LNCaP clone FGC (cell line): ENCODE results near the gene HYAL4.
A peak's percentile ranks its signal among the peaks of the same experiment; 100 is the strongest.
"Not testable (repeated sequence)": the region's sequence is repeated elsewhere in the genome, so short reads cannot be mapped to it uniquely, and the experiment has no call there.

Source experiments
- DNase-seq: peaks from one replicate; pipeline ENCODE4 v3.0.0-alpha.2; 2011; ENCODE audit warnings: low read depth
- H3K4me3 ChIP-seq: 2 replicates; pipeline ENCODE4 v1.5.1; 2011; ENCODE audit warnings: mild to moderate bottlenecking, low read depth, low read length, control low read depth
- TF ChIP-seq, protein P1 (sequence below): IDR thresholded peaks from 2 replicates; pipeline ENCODE4 v1.5.1; 2012; ENCODE audit warnings: mild to moderate bottlenecking; ENCODE audit not compliant: control insufficient read depth, insufficient read depth; ENCODE audit errors: extremely low read depth

HYAL4 gene

DNA sequence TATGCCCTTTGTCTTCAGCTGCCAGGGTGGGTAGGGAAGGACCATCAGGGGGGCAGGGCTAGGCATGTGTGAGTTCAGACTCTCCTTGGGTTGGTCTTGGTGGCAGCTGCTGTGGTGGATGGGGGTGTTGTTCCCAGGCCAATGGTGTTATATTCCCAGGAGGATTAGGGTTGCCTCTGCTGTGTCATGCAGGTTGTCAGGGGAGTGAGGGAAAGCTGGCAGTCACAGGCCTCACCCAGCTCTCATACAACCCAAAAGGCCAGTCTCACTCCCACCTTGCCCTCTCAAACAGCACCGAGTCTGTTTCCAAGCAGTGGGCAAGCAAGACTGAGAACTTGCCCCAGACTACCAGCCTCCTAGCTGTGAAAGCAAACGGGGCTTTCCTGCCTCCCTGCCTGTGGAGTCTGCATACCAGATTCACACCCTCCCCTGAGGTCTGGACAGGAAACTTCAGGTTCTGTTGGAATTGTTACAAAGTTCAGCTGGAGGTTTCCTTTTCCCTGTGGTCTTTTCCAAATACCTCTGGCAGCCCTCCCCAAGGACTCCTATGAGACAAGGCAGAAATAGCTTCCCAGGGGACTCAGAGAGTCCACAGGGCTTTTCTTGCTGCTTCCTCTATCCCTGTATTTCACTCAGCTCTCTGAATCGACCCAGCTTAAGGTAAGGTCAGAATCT lies 1.4 kb downstream of the HYAL4 start:
- TF ChIP-seq, protein P1, sequence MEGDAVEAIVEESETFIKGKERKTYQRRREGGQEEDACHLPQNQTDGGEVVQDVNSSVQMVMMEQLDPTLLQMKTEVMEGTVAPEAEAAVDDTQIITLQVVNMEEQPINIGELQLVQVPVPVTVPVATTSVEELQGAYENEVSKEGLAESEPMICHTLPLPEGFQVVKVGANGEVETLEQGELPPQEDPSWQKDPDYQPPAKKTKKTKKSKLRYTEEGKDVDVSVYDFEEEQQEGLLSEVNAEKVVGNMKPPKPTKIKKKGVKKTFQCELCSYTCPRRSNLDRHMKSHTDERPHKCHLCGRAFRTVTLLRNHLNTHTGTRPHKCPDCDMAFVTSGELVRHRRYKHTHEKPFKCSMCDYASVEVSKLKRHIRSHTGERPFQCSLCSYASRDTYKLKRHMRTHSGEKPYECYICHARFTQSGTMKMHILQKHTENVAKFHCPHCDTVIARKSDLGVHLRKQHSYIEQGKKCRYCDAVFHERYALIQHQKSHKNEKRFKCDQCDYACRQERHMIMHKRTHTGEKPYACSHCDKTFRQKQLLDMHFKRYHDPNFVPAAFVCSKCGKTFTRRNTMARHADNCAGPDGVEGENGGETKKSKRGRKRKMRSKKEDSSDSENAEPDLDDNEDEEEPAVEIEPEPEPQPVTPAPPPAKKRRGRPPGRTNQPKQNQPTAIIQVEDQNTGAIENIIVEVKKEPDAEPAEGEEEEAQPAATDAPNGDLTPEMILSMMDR, result no peak
- no peak overlapping the region for H3K4me3 ChIP-seq
- no peak for DNase-seq

DNA sequence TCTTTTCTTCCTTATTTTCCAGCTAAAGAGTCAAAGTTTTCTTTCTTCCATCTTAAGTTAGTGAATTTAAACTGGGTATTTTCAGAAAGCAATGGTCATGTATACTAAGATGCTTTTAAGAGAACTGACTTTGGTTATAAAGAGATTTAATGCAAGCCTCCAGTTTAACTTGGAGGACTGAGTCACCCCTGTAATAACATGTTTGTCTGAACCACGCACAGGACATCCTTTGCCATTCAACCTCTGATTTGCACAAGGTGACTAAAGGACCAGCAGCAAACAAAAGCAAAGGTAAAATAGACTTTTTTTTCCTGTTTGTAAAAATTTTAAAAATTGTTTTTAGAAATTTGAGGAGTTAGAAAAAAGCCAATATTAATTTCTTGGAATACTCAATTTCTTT lies 2.9 kb downstream of the HYAL4 start:
- TF ChIP-seq, protein P1, result no peak
- no peak overlapping the region for H3K4me3 ChIP-seq
- DNase-seq, result no peak

DNA sequence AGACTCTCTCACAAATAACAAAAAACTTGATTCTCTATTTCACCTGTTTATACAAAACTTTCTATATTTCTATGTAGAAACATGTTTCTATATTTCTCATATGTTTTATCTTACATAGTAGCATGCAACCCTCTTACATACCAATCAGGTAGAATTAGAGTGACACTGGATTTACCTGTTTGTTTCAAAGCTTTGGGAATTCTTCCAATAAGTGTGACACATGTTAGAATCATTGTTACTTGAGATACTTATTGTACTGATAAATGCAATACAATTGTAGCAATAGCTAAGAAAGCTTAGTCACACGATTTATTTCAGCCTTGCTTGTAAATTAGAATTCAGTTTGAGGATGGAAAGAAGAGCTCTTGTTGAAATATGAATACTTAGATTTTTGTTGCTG lies 4.9 kb downstream of the HYAL4 start:
- no peak for DNase-seq
- TF ChIP-seq, protein P1, result no peak

DNA sequence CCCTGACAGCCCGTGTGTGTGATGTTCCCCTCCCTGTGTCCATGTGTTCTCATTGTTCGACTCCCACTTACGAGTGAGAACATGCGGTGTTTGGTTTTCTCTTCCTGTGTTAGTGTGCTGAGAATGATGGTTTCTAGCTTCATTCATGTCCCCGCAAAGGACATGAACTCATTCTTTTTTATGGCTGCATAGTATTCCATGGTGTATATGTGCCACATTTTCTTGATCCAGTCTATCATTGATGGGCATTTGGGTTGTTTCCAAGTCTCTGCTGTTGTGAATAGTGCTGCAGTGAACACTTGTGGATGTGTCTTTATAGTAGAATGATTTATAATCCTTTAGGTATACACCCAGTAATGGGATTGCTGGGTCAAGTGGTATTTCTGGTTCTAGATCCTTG lies 6.4 kb downstream of the HYAL4 start:
- H3K4me3 ChIP-seq, DNase-seq: not testable (repeated sequence)

More for the DNA sequence above, 4.9 kb downstream of the HYAL4 start:
- H3K4me3 ChIP-seq, result no peak overlapping the region

DNA sequence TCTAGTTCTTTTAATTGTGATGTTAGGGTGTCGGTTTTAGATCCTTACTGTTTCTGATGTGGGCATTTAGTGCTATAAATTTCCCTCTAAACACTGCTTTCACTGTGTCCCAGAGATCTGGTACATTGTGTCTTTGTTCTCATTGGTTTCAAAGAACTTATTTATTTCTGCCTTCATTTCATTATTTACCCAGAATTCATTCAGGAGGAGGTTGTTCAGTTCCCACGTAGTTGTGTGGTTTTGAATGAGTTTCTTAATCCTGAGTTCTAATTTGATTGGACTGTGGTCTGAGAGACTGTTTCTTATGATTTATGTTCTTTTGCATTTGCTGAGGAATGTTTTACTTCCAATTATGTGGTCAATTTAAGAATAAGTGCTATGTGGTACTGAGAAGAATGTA lies 9.3 kb downstream of the HYAL4 start:
- H3K4me3 ChIP-seq, DNase-seq: not testable (repeated sequence)

DNA sequence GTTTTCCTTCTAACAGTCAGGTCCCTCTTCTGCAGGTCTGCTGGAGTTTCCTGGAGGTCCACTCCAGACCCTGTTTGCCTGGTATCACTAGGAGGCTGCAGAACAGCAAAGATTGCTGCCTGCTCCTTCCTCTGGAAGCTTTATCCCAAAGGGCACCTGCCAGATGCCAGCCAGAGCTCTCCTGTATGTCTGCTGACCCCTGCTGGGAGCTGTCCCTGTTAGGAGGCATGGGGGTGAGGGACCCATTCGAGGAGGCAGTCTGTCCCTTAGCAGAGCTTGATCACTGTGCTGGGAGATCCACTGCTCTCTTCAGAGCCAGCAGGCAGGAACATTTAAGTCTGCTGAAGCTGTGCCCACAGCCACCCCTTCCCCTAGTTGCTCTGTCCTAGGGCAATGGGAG lies 11.5 kb downstream of the HYAL4 start:
- TF ChIP-seq, protein P1, result peak; percentile 28; the same call in 1 of the 2 replicates
- DNase-seq, H3K4me3 ChIP-seq: not testable (repeated sequence)

DNA sequence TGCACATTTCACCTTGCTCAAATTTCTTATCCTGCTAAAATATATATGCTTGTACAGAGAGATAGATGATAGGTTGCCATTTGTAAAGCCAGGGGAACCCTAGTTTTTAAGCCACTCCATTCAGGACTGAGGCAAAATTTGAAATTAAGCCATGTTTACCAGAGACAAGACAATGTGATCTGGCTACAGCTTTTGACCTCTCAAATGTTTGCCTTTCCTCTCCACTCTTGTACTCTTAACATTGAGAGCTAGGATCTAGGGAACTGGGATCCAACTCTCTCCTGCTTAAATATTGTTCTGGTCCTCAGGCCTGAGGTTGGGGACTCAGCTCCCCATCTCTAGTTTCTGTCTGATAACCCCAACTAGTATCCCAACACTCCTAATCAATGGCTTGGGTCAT lies 15.9 kb downstream of the HYAL4 start:
- DNase-seq, result no peak
- TF ChIP-seq, protein P1, result no peak
- H3K4me3 ChIP-seq, result no peak overlapping the region

DNA sequence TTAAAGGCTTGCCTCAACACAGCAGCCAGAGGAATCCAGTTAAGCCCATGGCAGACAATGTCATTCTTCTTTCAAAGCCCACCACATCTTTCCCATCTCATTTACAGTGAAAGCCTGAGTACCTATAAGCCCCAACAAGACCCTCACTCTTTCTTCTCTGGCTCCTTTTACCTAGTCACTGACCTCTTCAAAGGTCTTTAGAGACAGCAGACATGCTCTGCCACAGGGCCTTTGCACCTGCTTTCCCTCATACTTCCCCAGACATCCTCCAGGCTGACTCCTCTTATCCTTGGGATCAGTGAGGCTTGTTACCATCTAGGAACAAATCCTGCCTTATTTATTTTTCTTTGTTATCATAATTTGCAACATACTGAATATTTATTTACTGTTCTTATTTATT lies 17.8 kb downstream of the HYAL4 start:
- TF ChIP-seq, protein P1, result no peak
- no peak overlapping the region for H3K4me3 ChIP-seq
- DNase-seq, result no peak
